CD8-positive, alpha-beta memory T cell (primary cell): ENCODE data around the gene PPP1R3A. TPM values are rescaled to one million over a fixed set of nuclear protein-coding genes. Genes with fewer than 3 reads are reported as not detected.
"Not testable (repeated sequence)": the region's sequence is repeated elsewhere in the genome, so short reads cannot be mapped to it uniquely, and the experiment has no call there.

Experiments used
- CTCF ChIA-PET: fragments of 350-600 bp; sonication (Branson Sonifier 250); formaldehyde crosslinking; loops from one replicate; lab custom pipeline; 2021; ENCODE audit warnings: antibody characterized with exemption; lab: Charles Lee
- POLR2A ChIA-PET: fragments of 350-600 bp; sonication (Branson Sonifier 250); formaldehyde crosslinking; loops from one replicate; lab custom pipeline; 2021; ENCODE audit warnings: antibody characterized with exemption; lab: Charles Lee
- DNase-seq, 5 donors: peaks; one replicate each; pipeline versions ENCODE4 v3.0.0 to v3.0.0-alpha.2; 2020 to 2022; ENCODE audit warnings: mixed read lengths in 1 of 5
- H3K27ac ChIP-seq: one replicate; pipeline ENCODE4 v1.7.0; 2013; ENCODE audit warnings: low read depth, mild to moderate bottlenecking, low read length, moderate library complexity
- H3K27me3 ChIP-seq: 2 replicates; pipeline ENCODE4 v1.7.0; 2013; ENCODE audit warnings: low read length, mild to moderate bottlenecking; ENCODE audit not compliant: insufficient read depth, poor library complexity, severe bottlenecking
- H3K36me3 ChIP-seq: 2 replicates; pipeline ENCODE4 v1.7.0; 2013; ENCODE audit warnings: mild to moderate bottlenecking, low read length, moderate library complexity; ENCODE audit not compliant: insufficient read depth
- H3K4me1 ChIP-seq: 2 replicates; pipeline ENCODE4 v1.7.0; 2013; ENCODE audit warnings: mild to moderate bottlenecking, low read length, moderate library complexity; ENCODE audit not compliant: insufficient read depth
- H3K4me3 ChIP-seq: 2 replicates; pipeline ENCODE4 v1.7.0; 2013; ENCODE audit warnings: mild to moderate bottlenecking, low read length
- H3K9me3 ChIP-seq: 2 replicates; pipeline ENCODE4 v1.7.0; 2013; ENCODE audit warnings: mild to moderate bottlenecking, low read length
- H3K27ac Mint-ChIP-seq, 8 donors: one replicate each; pipeline ENCODE4 v1.8.0; 2020 to 2021; ENCODE audit warnings: mixed read lengths in 8 of 8, mild to moderate bottlenecking in 6 of 8, inconsistent platforms in 3 of 8, moderate library complexity in 3 of 8
- H3K27me3 Mint-ChIP-seq, 2 donors: one replicate each; pipeline ENCODE4 v1.8.0; 2020 to 2021; ENCODE audit warnings: mixed read lengths in 2 of 2, mild to moderate bottlenecking in 1 of 2, moderate library complexity in 1 of 2
- H3K36me3 Mint-ChIP-seq, 3 donors: one replicate each; pipeline ENCODE4 v1.8.0; 2020 to 2021; ENCODE audit warnings: mixed read lengths in 3 of 3, inconsistent platforms in 1 of 3, mild to moderate bottlenecking in 1 of 3
- H3K4me1 Mint-ChIP-seq, 3 donors: one replicate each; pipeline ENCODE4 v1.8.0; 2020 to 2021; ENCODE audit warnings: mixed read lengths in 3 of 3, inconsistent platforms in 1 of 3, mild to moderate bottlenecking in 1 of 3
- H3K4me3 Mint-ChIP-seq, 7 donors: one replicate each; pipeline ENCODE4 v1.8.0; 2020 to 2021; ENCODE audit warnings: mixed read lengths in 7 of 7, mild to moderate bottlenecking in 6 of 7, moderate library complexity in 4 of 7, inconsistent platforms in 2 of 7
- H3K9me3 Mint-ChIP-seq, 5 donors: one replicate each; pipeline ENCODE4 v1.8.0; 2020 to 2022; ENCODE audit warnings: mixed read lengths in 5 of 5, mild to moderate bottlenecking in 3 of 5, moderate library complexity in 2 of 5, inconsistent platforms in 1 of 5
- polyA plus RNA-seq: library from polyadenylated mRNA; unstranded; fragments of 300-500 nt; fragmentation: Illumina TruSeq; gene quantifications from one replicate; pipeline ENCODE4 v1.2.3, GENCODE V29; 2021
- total RNA-seq, 2 experiments: library from RNA; stranded (reverse); gene quantifications; one replicate each; pipeline ENCODE4 v1.2.3, GENCODE V29; 2021

The PPP1R3A gene
- total and polyA plus RNA-seq, 3 experiments from 2014 or later: not detected

DNA sequence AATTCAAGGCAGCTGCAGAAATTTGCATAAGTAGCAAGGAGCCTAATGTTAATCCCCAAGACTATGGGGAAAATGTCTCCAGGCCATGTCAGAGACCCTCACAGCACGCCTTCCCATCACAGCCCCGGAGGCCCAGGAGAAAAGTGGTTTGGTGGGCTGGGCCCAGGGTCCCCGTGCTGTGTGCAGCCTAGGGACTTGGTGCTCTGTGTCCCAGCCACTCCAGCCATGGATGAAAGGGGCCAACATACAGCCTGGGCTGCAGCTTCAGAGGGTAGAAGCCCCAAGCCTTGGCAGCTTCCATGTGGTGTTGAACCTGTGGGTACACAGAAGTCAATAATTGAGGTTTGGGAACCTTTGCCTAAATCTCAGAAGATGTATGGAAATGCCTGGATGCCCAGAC, 10.6 kb upstream of the PPP1R3A start:
- H3K36me3 ChIP-seq, H3K4me1 ChIP-seq, CTCF ChIA-PET, H3K27me3 ChIP-seq, H3K27ac ChIP-seq, DNase-seq, H3K9me3 ChIP-seq, H3K4me3 Mint-ChIP-seq, POLR2A ChIA-PET, H3K36me3 Mint-ChIP-seq, H3K27me3 Mint-ChIP-seq, H3K4me1 Mint-ChIP-seq, H3K27ac Mint-ChIP-seq, H3K9me3 Mint-ChIP-seq, H3K4me3 ChIP-seq: not testable (repeated sequence)

DNA sequence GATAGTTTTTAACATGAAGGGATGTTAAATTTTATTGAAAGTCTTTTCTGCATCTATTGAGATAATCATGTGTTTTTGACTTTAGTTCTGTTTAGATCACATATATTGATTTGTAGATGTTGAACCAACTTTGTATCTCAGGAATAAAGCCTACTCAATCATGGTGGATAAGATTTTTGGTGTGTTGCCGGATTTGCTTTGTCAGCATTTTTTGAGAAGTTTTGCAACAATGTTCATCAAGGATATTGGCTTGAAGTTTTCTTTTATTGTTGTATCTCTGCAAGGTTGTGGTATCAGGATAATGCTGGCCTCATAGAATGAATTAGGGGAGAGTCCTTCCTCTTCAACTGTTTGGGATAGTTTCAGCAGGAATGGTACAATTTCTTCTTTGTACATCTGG, 9.3 kb upstream of the PPP1R3A start:
- Mint-ChIP-seq H3K27me3 (no peaks in the 10 kb centered on the region), H3K4me3 (no peak overlapping the region), H3K4me1 (no peaks in the 10 kb centered on the region), H3K9me3 (peaks cover 0 to 5% (median 0%) of the 10 kb centered on the region in 5 donors), H3K27ac (no peak overlapping the region), H3K36me3 (no peaks in the 10 kb centered on the region)
- no peak overlapping the region for H3K27ac ChIP-seq
- H3K9me3 ChIP-seq: no peaks in the 10 kb centered on the region
- no peaks in the 10 kb centered on the region for H3K27me3 ChIP-seq
- no peak for DNase-seq
- H3K4me3 ChIP-seq: no peak overlapping the region
- ChIA-PET POLR2A (no interaction called here), CTCF (no interaction called here)
- H3K36me3 ChIP-seq: no peaks in the 10 kb centered on the region
- no peaks in the 10 kb centered on the region for H3K4me1 ChIP-seq

- ChIA-PET POLR2A (interaction anchor here (0.6 kb wide), 1 partner anchor 384 kb away, joined by 3 read pairs; no protein-coding TSS in a partner anchor), CTCF (no interaction called here)
- Mint-ChIP-seq H3K36me3 (no peaks in the 10 kb centered on the region), H3K27me3 (no peaks in the 10 kb centered on the region), H3K27ac (peak overlapping the region in 1 of 8 donors; percentile 34), H3K4me1 (no peaks in the 10 kb centered on the region), H3K9me3 (no peaks in the 10 kb centered on the region), H3K4me3 (no peak overlapping the region)
- Histone ChIP-seq H3K36me3 (no peaks in the 10 kb centered on the region), H3K27ac (no peak overlapping the region), H3K4me3 (no peak overlapping the region), H3K4me1 (no peaks in the 10 kb centered on the region), H3K27me3 (no peaks in the 10 kb centered on the region), H3K9me3 (no peaks in the 10 kb centered on the region)
- no peak for DNase-seq
These were observed 3.2 kb upstream of the PPP1R3A start for GRCh38 chr7:113922049-113922448.

- H3K27me3 Mint-ChIP-seq: no peaks in the 10 kb centered on the region
- DNase-seq: no peak
- Histone ChIP-seq H3K4me1 (no peaks in the 10 kb centered on the region), H3K27ac (no peak overlapping the region), H3K4me3 (no peak overlapping the region), H3K27me3 (no peaks in the 10 kb centered on the region), H3K9me3 (no peaks in the 10 kb centered on the region), H3K36me3 (no peaks in the 10 kb centered on the region)
- ChIA-PET CTCF (interaction anchor here (0.8 kb wide), 1 partner anchor 35 kb away, joined by 3 read pairs; no protein-coding TSS in a partner anchor), POLR2A (interaction anchor here (0.6 kb wide), 1 partner anchor 385 kb away, joined by 3 read pairs; no protein-coding TSS in a partner anchor)
- no peaks in the 10 kb centered on the region for H3K36me3 Mint-ChIP-seq
- no peaks in the 10 kb centered on the region for H3K4me1 Mint-ChIP-seq
- no peak overlapping the region for H3K27ac Mint-ChIP-seq
- H3K9me3 Mint-ChIP-seq: no peaks in the 10 kb centered on the region
- no peak overlapping the region for H3K4me3 Mint-ChIP-seq
These were observed 2.6 kb upstream of the PPP1R3A start for GRCh38 chr7:113921363-113921762.

DNA sequence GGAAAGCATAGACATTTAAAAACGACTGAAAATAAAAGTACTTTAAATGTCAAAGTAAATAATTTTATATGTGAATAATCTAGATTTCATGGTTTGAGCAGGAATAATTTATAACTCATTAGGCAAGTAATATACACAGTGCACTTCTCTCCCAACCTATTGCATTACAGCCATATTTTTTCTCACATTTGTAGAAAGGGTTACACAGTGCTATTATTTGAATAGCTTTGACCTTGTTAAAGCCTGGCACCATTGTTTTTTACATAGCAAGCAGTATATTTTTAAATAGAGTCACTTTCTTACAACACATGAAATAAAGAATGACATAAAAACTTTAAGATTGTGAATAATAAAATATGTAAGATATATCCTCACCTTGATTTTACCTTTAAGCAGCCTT, 969 bp downstream of the PPP1R3A start:
- no peaks in the 10 kb centered on the region for H3K36me3 ChIP-seq
- DNase-seq: no peak
- no peaks in the 10 kb centered on the region for H3K27me3 Mint-ChIP-seq
- H3K27me3 ChIP-seq: no peaks in the 10 kb centered on the region
- no peak overlapping the region for H3K27ac ChIP-seq
- H3K4me1 ChIP-seq: no peaks in the 10 kb centered on the region
- no peaks in the 10 kb centered on the region for H3K9me3 ChIP-seq
- H3K27ac Mint-ChIP-seq: no peak overlapping the region
- no peak overlapping the region for H3K4me3 ChIP-seq
- H3K4me3 Mint-ChIP-seq: no peak overlapping the region
- H3K4me1 Mint-ChIP-seq: no peaks in the 10 kb centered on the region
- no peaks in the 10 kb centered on the region for H3K36me3 Mint-ChIP-seq
- POLR2A ChIA-PET: no interaction called here
- peaks cover 0 to 3% (median 0%) of the 10 kb centered on the region in 5 donors for H3K9me3 Mint-ChIP-seq
- CTCF ChIA-PET: no interaction called here

DNA sequence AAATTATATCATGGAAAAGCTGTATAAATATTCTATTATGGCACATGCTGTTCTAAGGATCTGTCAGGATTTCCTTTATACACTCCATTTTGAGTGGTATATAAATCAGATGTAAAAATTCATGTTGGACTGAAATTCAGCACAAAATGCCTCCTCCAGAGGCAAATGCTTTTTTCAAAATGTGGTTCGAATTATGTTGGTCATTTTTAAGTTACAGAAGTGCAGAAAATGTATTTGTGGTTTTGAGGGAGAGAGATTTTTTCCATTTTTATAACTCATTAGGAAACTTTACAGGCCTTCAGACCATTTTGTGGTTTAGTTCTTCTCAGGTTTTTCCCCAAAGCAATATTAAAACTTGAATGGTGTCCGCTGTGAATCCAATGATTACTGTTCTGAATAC, 2.9 kb downstream of the PPP1R3A start:
- no peak overlapping the region for H3K4me3 Mint-ChIP-seq
- DNase-seq: no peak
- peaks cover 0 to 3% (median 0%) of the 10 kb centered on the region in 5 donors for H3K9me3 Mint-ChIP-seq
- H3K4me1 ChIP-seq: no peaks in the 10 kb centered on the region
- H3K36me3 ChIP-seq: no peaks in the 10 kb centered on the region
- no peaks in the 10 kb centered on the region for H3K27me3 Mint-ChIP-seq
- H3K27ac Mint-ChIP-seq: no peak overlapping the region
- H3K4me1 Mint-ChIP-seq: no peaks in the 10 kb centered on the region
- POLR2A ChIA-PET: no interaction called here
- no peaks in the 10 kb centered on the region for H3K9me3 ChIP-seq
- CTCF ChIA-PET: no interaction called here
- no peak overlapping the region for H3K4me3 ChIP-seq
- no peaks in the 10 kb centered on the region for H3K36me3 Mint-ChIP-seq
- no peak overlapping the region for H3K27ac ChIP-seq
- H3K27me3 ChIP-seq: no peaks in the 10 kb centered on the region

- Mint-ChIP-seq H3K36me3 (no peaks in the 10 kb centered on the region), H3K27ac (no peak overlapping the region), H3K27me3 (no peaks in the 10 kb centered on the region), H3K9me3 (peaks cover 0 to 3% (median 0%) of the 10 kb centered on the region in 5 donors), H3K4me1 (no peaks in the 10 kb centered on the region), H3K4me3 (no peak overlapping the region)
- no peaks in the 10 kb centered on the region for H3K27me3 ChIP-seq
- H3K4me1 ChIP-seq: no peaks in the 10 kb centered on the region
- H3K9me3 ChIP-seq: no peaks in the 10 kb centered on the region
- no peak overlapping the region for H3K27ac ChIP-seq
- CTCF ChIA-PET: no interaction called here
- DNase-seq: no peak
- H3K4me3 ChIP-seq: no peak overlapping the region
- no peaks in the 10 kb centered on the region for H3K36me3 ChIP-seq
- POLR2A ChIA-PET: no interaction called here
These were observed 5.9 kb downstream of the PPP1R3A start for GRCh38 chr7:113912876-113913275.

DNA sequence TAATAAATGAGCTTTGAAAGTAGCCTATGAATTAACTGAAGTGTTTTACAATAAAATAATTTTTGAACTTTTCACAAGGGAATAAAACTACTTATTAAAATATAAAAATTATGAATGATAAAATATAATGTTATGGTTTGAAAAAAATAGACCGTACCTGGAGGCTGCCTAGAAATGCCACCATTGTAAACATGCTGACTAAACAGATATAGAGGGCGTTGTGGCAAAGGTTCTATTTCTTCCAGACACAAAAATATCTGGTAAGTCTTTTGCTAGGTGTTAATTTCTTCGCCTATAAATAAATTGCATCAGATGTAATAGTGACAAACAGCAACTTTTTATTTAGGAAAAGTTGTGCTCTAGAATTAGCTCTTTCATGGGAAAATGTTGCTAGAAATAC, 11.2 kb downstream of the PPP1R3A start:
- POLR2A ChIA-PET: no interaction called here
- no peak for DNase-seq
- H3K4me1 ChIP-seq: no peaks in the 10 kb centered on the region
- Mint-ChIP-seq H3K4me1 (no peaks in the 10 kb centered on the region), H3K27me3 (no peaks in the 10 kb centered on the region), H3K4me3 (no peak overlapping the region), H3K36me3 (no peaks in the 10 kb centered on the region), H3K9me3 (peaks cover 0 to 3% (median 0%) of the 10 kb centered on the region in 5 donors), H3K27ac (no peak overlapping the region)
- no peaks in the 10 kb centered on the region for H3K27me3 ChIP-seq
- no peak overlapping the region for H3K27ac ChIP-seq
- no peak overlapping the region for H3K4me3 ChIP-seq
- no peaks in the 10 kb centered on the region for H3K36me3 ChIP-seq
- no peaks in the 10 kb centered on the region for H3K9me3 ChIP-seq
- CTCF ChIA-PET: no interaction called here

DNA sequence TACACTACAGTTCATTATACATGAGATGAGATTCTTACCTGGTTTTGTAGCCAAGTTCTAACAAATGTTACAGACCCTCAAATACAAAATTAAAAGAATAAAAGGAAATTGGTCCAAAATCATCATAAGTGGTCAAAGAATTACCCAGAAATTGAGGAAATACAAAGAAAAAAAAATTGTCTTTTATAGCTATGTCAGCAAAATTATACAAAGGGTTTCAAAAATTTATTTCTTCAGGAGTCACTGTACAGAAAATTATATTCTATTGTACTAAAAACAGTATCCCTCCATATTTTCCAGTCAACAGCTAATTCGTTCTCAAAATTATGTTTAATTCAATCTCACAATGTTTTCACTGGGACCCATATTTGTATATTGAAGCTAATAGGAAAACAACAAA, 14.3 kb downstream of the PPP1R3A start:
- H3K4me3 ChIP-seq: no peak overlapping the region
- ChIA-PET CTCF (no interaction called here), POLR2A (no interaction called here)
- no peaks in the 10 kb centered on the region for H3K4me1 ChIP-seq
- Mint-ChIP-seq H3K27ac (no peak overlapping the region), H3K4me3 (no peak overlapping the region), H3K36me3 (no peaks in the 10 kb centered on the region), H3K27me3 (no peaks in the 10 kb centered on the region), H3K9me3 (peaks cover 0 to 3% (median 0%) of the 10 kb centered on the region in 5 donors), H3K4me1 (no peaks in the 10 kb centered on the region)
- no peaks in the 10 kb centered on the region for H3K36me3 ChIP-seq
- H3K9me3 ChIP-seq: no peaks in the 10 kb centered on the region
- no peaks in the 10 kb centered on the region for H3K27me3 ChIP-seq
- DNase-seq: no peak
- no peak overlapping the region for H3K27ac ChIP-seq
